ENCODE results near the gene SH3RF1.
"Not testable (repeated sequence)": the region's sequence is repeated elsewhere in the genome, so short reads cannot be mapped to it uniquely, and the experiment has no call there.

SH3RF1 gene

GRCh38 chr4:169208516-169208915 lies 62.2 kb downstream of the SH3RF1 start:
- intact Hi-C loops (cut with DNase I) = no loop called here

GRCh38 chr4:169208090-169208455 lies 62.7 kb downstream of the SH3RF1 start:
- no peak for DNase-seq
- intact Hi-C loops (cut with DNase I) = no loop called here

More at GRCh38 chr4:169208516-169208915, 62.2 kb downstream of the SH3RF1 start:
- no peak for DNase-seq

- DNase-seq = no peak
- intact Hi-C loops (cut with DNase I) = no loop called here
Measured at GRCh38 chr4:169207436-169208089, 63.2 kb downstream of the SH3RF1 start.

- DNase-seq = no peak
- intact Hi-C loops (cut with DNase I) = no loop called here
Measured at GRCh38 chr4:169205744-169206080, 65.0 kb downstream of the SH3RF1 start.

- DNase-seq = no peak
- intact Hi-C loops (cut with DNase I) = no loop called here
Measured at GRCh38 chr4:169205075-169205743, 65.5 kb downstream of the SH3RF1 start.

- no peak for DNase-seq
- intact Hi-C loops (cut with DNase I) = no loop called here
Measured at GRCh38 chr4:169203891-169204290, 66.9 kb downstream of the SH3RF1 start.

GRCh38 chr4:169203278-169203677 lies 67.5 kb downstream of the SH3RF1 start:
- DNase-seq; intact Hi-C loops (cut with DNase I): not testable (repeated sequence)

- DNase-seq = no peak
- intact Hi-C loops (cut with DNase I) = no loop called here
Measured at GRCh38 chr4:169202878-169203277, 67.9 kb downstream of the SH3RF1 start.

- intact Hi-C loops (cut with DNase I) = no loop called here
- DNase-seq = no peak
Measured at GRCh38 chr4:169202145-169202699, 68.5 kb downstream of the SH3RF1 start.

GRCh38 chr4:169201222-169202144 lies 69.3 kb downstream of the SH3RF1 start:
- intact Hi-C loops (cut with DNase I) = no loop called here
- no peak for DNase-seq

- intact Hi-C loops (cut with DNase I) = no loop called here
Measured at GRCh38 chr4:169200361-169201030, 70.3 kb downstream of the SH3RF1 start.

GRCh38 chr4:169199184-169199583 lies 71.6 kb downstream of the SH3RF1 start:
- intact Hi-C loops (cut with DNase I) = no loop called here

More at GRCh38 chr4:169200361-169201030, 70.3 kb downstream of the SH3RF1 start:
- no peak for DNase-seq

GRCh38 chr4:169198167-169198566 lies 72.6 kb downstream of the SH3RF1 start:
- intact Hi-C loops (cut with DNase I) = no loop called here
- no peak for DNase-seq

More at GRCh38 chr4:169199184-169199583, 71.6 kb downstream of the SH3RF1 start:
- no peak for DNase-seq

GRCh38 chr4:169197206-169197605 lies 73.5 kb downstream of the SH3RF1 start:
- intact Hi-C loops (cut with DNase I); DNase-seq: not testable (repeated sequence)

GRCh38 chr4:169195032-169195431 lies 75.7 kb downstream of the SH3RF1 start:
- no peak for DNase-seq
- intact Hi-C loops (cut with DNase I) = no loop called here

- intact Hi-C loops (cut with DNase I) = not testable (repeated sequence)
Measured at GRCh38 chr4:169189968-169190367, 80.8 kb downstream of the SH3RF1 start.

GRCh38 chr4:169189372-169189771 lies 81.4 kb downstream of the SH3RF1 start:
- intact Hi-C loops (cut with DNase I) = no loop called here
- DNase-seq = no peak

More at GRCh38 chr4:169189968-169190367, 80.8 kb downstream of the SH3RF1 start:
- not testable (repeated sequence) for DNase-seq

GRCh38 chr4:169188204-169188603 lies 82.6 kb downstream of the SH3RF1 start:
- no peak for DNase-seq
- intact Hi-C loops (cut with DNase I) = no loop called here
